ENCODE data around the gene ZNF665.

The ZNF665 gene

DNA sequence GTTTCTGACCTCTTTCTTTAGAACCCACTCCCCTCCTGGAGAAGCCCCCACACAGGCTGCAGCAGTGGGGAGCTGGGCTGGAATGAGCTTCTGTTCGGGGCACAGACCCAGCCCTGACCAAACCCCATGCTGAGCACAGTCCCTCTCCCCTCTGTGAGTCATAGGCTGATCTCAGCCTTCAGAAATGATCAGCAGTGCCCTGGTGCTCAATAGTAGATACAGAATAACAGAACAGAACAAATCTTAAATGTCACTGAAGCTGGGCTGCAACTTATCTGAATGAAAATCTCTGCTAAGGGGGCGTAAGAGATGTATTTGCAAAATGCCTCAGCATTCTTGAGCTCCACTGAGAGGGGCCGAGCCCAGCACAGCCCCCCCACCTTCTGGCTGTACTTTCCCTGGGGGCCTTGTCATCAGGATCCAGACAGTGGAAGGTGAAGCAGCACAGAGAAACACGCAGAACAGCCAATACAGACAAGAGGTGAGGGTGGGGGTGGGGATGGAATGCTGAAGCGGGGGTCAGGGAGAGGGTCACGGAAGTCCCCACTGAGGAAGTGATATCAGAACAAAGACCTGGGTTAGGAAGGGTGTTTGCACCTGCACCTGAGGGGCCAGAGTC, 9.9 kb downstream of the ZNF665 start:
- Histone ChIP-seq H3K4me3 (ENCODE audit: low read depth, low read length) (no peak overlapping the region), H3K36me3 (replicated peaks) (peaks cover 3% of the 10 kb centered on the region)
- DNase-seq: peak; percentile 88

DNA sequence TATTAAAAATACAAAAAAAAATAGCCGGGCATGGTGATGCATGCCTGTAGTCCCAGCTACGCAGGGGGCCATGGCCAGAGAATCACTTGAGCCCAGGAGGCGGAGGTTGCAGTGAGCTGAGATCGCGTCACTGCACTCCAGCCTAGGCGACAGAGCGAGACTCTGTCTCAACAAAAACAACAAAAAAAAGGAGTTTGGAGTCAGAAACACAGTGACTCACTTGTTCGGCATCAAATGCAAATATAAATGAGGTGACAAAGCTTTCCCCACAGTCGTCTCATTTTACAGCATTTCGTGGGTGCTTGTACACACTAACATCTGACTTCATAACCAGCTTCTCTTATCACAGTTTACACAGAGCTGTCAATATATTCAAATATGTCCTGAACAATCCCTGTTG, 11.0 kb downstream of the ZNF665 start:
- Histone ChIP-seq H3K27me3 (replicated peaks) (no peaks in the 10 kb centered on the region), H3K27ac (peak overlapping the region; percentile 98), H3K36me3 (replicated peaks) (peaks cover 3% of the 10 kb centered on the region), H3K4me3 (ENCODE audit: low read depth, low read length) (no peak overlapping the region)
- TF ChIP-seq, protein P1, sequence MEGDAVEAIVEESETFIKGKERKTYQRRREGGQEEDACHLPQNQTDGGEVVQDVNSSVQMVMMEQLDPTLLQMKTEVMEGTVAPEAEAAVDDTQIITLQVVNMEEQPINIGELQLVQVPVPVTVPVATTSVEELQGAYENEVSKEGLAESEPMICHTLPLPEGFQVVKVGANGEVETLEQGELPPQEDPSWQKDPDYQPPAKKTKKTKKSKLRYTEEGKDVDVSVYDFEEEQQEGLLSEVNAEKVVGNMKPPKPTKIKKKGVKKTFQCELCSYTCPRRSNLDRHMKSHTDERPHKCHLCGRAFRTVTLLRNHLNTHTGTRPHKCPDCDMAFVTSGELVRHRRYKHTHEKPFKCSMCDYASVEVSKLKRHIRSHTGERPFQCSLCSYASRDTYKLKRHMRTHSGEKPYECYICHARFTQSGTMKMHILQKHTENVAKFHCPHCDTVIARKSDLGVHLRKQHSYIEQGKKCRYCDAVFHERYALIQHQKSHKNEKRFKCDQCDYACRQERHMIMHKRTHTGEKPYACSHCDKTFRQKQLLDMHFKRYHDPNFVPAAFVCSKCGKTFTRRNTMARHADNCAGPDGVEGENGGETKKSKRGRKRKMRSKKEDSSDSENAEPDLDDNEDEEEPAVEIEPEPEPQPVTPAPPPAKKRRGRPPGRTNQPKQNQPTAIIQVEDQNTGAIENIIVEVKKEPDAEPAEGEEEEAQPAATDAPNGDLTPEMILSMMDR (IDR thresholded peaks at IDR 0.05; ENCODE audit: low read depth, low read length, missing control alignments): no peak
- DNase-seq: peak; percentile 94
- in situ Hi-C loops (cut with HindIII; ENCODE audit: low pct_ligation_motif_present, low sequenced_read_pairs): no loop called here

More for the DNA sequence above, 9.9 kb downstream of the ZNF665 start:
- TF ChIP-seq, protein P1 (IDR thresholded peaks at IDR 0.05; ENCODE audit: low read depth, low read length, missing control alignments): no peak
- no peaks in the 10 kb centered on the region for H3K27me3 ChIP-seq (replicated peaks)
- in situ Hi-C loops (cut with HindIII; ENCODE audit: low pct_ligation_motif_present, low sequenced_read_pairs): no loop called here
- H3K27ac ChIP-seq: peak overlapping the region; percentile 98

DNA sequence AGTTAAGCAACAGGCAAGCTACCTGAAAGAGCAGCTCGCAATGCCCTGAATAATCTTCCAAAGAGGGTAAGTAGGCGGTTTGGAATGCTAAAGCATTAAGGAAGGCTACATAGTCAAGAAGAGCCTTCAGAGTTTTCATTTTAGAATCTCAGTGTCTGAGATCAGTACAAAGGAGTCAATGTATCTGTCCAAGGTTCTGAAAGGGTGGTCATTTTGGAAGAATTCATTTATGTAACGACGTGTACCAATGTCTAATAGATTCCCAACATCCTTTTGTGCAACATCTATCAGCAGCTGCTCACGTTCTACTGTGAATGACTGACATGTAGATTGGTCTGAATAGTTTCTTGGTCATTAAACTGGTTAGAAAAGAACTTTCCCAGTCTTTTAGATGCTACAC, 15.2 kb downstream of the ZNF665 start:
- Histone ChIP-seq H3K4me3 (ENCODE audit: low read depth, low read length) (no peak overlapping the region), H3K27me3 (replicated peaks) (no peaks in the 10 kb centered on the region), H3K27ac (no peak overlapping the region), H3K36me3 (replicated peaks) (peaks cover 8% of the 10 kb centered on the region)
- DNase-seq: no peak
- TF ChIP-seq, protein P1 (IDR thresholded peaks at IDR 0.05; ENCODE audit: low read depth, low read length, missing control alignments): no peak
- in situ Hi-C loops (cut with HindIII; ENCODE audit: low pct_ligation_motif_present, low sequenced_read_pairs): no loop called here

DNA sequence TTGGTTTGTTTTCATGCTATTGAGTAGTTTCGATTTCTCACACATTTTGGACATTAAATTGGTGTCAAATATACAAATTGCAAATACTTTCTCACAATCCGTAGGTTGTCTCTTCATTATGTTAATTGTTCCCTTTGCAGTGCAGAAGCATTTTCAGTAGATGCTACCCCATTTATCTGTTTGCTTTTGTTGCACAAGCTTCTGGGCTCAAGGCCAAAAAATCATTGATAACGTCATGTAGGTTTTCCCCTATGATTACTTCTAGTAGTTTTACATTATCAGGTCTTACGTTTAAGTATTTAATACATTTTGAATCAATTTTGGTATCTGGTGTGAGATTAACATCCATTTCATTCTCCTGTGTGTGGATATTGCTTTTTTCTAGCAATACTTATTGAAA, 20.3 kb downstream of the ZNF665 start:
- peak; percentile 42 for DNase-seq
- H3K27ac ChIP-seq: no peak overlapping the region
- TF ChIP-seq, protein P1 (IDR thresholded peaks at IDR 0.05; ENCODE audit: low read depth, low read length, missing control alignments): no peak
- H3K27me3 ChIP-seq (replicated peaks): no peaks in the 10 kb centered on the region
- in situ Hi-C loops (cut with HindIII; ENCODE audit: low pct_ligation_motif_present, low sequenced_read_pairs): no loop called here
- H3K36me3 ChIP-seq (replicated peaks): peaks cover 5% of the 10 kb centered on the region
- H3K4me3 ChIP-seq (ENCODE audit: low read depth, low read length): no peak overlapping the region

DNA sequence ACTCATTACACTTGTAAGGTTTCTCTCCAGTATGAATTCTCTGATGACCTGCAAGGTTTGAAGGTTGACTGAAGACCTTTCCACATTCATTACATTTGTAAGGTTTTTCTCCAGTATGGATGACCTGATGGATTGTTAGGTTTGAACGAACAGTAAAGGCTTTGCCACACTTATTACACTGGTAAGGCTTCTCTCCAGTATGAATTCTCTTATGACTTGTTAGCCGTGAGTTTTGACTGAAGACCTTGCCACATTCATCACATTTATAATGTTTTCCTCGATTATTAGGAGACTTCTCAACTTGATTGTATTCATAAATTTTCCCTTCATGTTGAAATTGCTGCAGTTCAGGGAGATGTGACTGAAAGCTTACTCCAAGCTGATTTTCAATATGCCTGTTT, 27.5 kb downstream of the ZNF665 start:
- DNase-seq: no peak
- Histone ChIP-seq H3K27me3 (replicated peaks) (no peaks in the 10 kb centered on the region), H3K36me3 (replicated peaks) (peaks cover 11% of the 10 kb centered on the region), H3K27ac (no peak overlapping the region), H3K4me3 (ENCODE audit: low read depth, low read length) (no peak overlapping the region)
- TF ChIP-seq, protein P1 (IDR thresholded peaks at IDR 0.05; ENCODE audit: low read depth, low read length, missing control alignments): no peak
- in situ Hi-C loops (cut with HindIII; ENCODE audit: low pct_ligation_motif_present, low sequenced_read_pairs): no loop called here

DNA sequence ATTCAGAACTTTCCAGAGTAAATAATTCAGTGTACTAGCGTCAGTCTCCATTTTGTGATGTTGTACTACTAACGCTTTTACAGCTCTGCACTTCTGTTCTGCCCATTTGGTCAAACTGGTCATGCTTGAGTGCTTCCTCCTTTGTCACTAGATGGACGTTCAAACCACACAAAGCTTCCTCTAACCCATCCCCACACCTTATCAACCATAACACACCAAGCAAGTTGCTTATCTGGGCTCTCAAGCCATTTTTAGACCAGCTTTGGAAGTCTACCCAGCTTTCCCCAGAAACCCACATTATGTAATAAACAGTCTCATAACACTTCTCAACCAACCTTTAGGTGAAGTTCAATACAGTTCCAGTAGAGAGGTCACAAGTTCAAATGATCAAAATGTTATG, 32.0 kb downstream of the ZNF665 start:
- DNase-seq: no peak
- H3K4me3 ChIP-seq (ENCODE audit: low read depth, low read length): no peak overlapping the region
- TF ChIP-seq, protein P1 (IDR thresholded peaks at IDR 0.05; ENCODE audit: low read depth, low read length, missing control alignments): no peak
- peaks cover 11% of the 10 kb centered on the region for H3K36me3 ChIP-seq (replicated peaks)
- in situ Hi-C loops (cut with HindIII; ENCODE audit: low pct_ligation_motif_present, low sequenced_read_pairs): no loop called here
- no peak overlapping the region for H3K27ac ChIP-seq
- no peaks in the 10 kb centered on the region for H3K27me3 ChIP-seq (replicated peaks)
